Peyer's patch (tissue), 4 donors: Measurements from ENCODE around the gene PRKCA.

Experiments
- CTCF ChIP-seq, 6 experiments: fragments of 450-650 bp in 4 of 6; fragments of 200-600 bp in 2 of 6; sonication (generic) in 1 of 6; IDR thresholded peaks; one replicate each; pipeline ENCODE4 v1.5.1; 2017 to 2019; ENCODE audit warnings: antibody characterized with exemption in 6 of 6, mild to moderate bottlenecking in 3 of 6, moderate library complexity in 1 of 6
- POLR2A ChIP-seq, 2 donors: fragments of 450-650 bp; IDR thresholded peaks; one replicate each; pipeline ENCODE4 v1.5.1; 2017; ENCODE audit warnings: antibody characterized with exemption in 2 of 2, mild to moderate bottlenecking in 2 of 2, moderate library complexity in 2 of 2

GRCh38 chr17:66460558-66460957 lies 158.1 kb downstream of the PRKCA start:
- TF ChIP-seq CTCF (IDR thresholded peaks at IDR 0.05) (no peak), POLR2A (IDR thresholded peaks at IDR 0.05) (no peak)
